Loucy (cell line): ENCODE measurements around the gene CARD6.

Experiments
- EZH2phosphoT487 ChIP-seq: fragments of 200-600 bp; IDR thresholded peaks from 2 replicates; pipeline ENCODE4 v1.6.1; 2018; ENCODE audit warnings: antibody characterized with exemption, mild to moderate bottlenecking, moderate library complexity, borderline replicate concordance
- TF ChIP-seq, protein P1 (sequence below): fragments of 200-600 bp; sonication (generic); conservative IDR thresholded peaks from 2 replicates; pipeline ENCODE4 v1.5.1; 2014; ENCODE audit warnings: mild to moderate bottlenecking, antibody characterized with exemption, low read length

DNA sequence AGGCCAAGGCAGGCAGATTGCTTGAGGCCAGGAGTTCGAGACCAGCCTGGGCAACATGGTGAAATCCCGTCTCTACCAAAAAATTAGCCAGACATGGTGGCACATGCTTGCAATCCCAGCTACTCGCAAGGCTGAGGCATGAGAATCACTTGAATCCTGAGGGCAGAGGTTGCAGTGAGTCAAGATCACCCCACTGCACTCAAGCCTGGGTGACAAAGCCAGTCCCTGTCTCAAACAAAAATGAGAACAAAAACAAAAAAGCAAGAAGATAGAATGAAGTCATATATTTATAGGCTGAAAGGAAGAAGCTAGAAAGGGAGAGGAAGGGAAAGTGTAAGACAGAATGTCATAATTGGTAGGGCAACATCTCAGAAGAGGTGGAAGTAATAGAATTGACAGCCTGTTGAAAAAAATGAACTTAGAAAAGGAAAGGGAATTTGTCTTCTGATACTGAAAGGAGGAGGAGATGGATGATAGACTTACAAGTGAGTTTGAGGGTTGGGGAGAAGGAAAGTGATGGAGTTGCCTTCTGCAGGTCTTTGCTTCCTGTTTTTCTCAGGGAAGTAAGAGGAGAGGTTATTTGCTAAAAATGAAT is 32.2 kb downstream of the CARD6 start:
- TF ChIP-seq, protein P1, sequence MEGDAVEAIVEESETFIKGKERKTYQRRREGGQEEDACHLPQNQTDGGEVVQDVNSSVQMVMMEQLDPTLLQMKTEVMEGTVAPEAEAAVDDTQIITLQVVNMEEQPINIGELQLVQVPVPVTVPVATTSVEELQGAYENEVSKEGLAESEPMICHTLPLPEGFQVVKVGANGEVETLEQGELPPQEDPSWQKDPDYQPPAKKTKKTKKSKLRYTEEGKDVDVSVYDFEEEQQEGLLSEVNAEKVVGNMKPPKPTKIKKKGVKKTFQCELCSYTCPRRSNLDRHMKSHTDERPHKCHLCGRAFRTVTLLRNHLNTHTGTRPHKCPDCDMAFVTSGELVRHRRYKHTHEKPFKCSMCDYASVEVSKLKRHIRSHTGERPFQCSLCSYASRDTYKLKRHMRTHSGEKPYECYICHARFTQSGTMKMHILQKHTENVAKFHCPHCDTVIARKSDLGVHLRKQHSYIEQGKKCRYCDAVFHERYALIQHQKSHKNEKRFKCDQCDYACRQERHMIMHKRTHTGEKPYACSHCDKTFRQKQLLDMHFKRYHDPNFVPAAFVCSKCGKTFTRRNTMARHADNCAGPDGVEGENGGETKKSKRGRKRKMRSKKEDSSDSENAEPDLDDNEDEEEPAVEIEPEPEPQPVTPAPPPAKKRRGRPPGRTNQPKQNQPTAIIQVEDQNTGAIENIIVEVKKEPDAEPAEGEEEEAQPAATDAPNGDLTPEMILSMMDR = no peak
- TF ChIP-seq EZH2phosphoT487 = no peak
